ENCODE measurements around the gene GRIK4.

- no peak for TF ChIP-seq JUND (IDR thresholded peaks at IDR 0.05)
- TF ChIP-seq, protein P1, sequence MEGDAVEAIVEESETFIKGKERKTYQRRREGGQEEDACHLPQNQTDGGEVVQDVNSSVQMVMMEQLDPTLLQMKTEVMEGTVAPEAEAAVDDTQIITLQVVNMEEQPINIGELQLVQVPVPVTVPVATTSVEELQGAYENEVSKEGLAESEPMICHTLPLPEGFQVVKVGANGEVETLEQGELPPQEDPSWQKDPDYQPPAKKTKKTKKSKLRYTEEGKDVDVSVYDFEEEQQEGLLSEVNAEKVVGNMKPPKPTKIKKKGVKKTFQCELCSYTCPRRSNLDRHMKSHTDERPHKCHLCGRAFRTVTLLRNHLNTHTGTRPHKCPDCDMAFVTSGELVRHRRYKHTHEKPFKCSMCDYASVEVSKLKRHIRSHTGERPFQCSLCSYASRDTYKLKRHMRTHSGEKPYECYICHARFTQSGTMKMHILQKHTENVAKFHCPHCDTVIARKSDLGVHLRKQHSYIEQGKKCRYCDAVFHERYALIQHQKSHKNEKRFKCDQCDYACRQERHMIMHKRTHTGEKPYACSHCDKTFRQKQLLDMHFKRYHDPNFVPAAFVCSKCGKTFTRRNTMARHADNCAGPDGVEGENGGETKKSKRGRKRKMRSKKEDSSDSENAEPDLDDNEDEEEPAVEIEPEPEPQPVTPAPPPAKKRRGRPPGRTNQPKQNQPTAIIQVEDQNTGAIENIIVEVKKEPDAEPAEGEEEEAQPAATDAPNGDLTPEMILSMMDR (IDR thresholded peaks at IDR 0.05; ENCODE audit: low read depth, low read length, missing input control), result no peak
- no peak for TF ChIP-seq RAD21 (IDR thresholded peaks at IDR 0.05)
- TF ChIP-seq HNF4A (conservative IDR thresholded peaks at IDR 0.05), result no peak
- no peak for TF ChIP-seq TAF1 (conservative IDR thresholded peaks at IDR 0.05)
- TF ChIP-seq YY1 (IDR thresholded peaks at IDR 0.05), result no peak
- no peak for TF ChIP-seq GABPA (IDR thresholded peaks at IDR 0.05 in 1 of 2, conservative IDR thresholded peaks at IDR 0.05 in 1 of 2)
- TF ChIP-seq, protein P2, sequence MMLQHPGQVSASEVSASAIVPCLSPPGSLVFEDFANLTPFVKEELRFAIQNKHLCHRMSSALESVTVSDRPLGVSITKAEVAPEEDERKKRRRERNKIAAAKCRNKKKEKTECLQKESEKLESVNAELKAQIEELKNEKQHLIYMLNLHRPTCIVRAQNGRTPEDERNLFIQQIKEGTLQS (IDR thresholded peaks at IDR 0.05), result no peak
- TF ChIP-seq SP1 (IDR thresholded peaks at IDR 0.05), result no peak
- TF ChIP-seq EGR1 (IDR thresholded peaks at IDR 0.05; ENCODE audit: low read depth in 2 of 2), result no peak
- no peak for TF ChIP-seq MAX (IDR thresholded peaks at IDR 0.05)
- TF ChIP-seq, protein P3, sequence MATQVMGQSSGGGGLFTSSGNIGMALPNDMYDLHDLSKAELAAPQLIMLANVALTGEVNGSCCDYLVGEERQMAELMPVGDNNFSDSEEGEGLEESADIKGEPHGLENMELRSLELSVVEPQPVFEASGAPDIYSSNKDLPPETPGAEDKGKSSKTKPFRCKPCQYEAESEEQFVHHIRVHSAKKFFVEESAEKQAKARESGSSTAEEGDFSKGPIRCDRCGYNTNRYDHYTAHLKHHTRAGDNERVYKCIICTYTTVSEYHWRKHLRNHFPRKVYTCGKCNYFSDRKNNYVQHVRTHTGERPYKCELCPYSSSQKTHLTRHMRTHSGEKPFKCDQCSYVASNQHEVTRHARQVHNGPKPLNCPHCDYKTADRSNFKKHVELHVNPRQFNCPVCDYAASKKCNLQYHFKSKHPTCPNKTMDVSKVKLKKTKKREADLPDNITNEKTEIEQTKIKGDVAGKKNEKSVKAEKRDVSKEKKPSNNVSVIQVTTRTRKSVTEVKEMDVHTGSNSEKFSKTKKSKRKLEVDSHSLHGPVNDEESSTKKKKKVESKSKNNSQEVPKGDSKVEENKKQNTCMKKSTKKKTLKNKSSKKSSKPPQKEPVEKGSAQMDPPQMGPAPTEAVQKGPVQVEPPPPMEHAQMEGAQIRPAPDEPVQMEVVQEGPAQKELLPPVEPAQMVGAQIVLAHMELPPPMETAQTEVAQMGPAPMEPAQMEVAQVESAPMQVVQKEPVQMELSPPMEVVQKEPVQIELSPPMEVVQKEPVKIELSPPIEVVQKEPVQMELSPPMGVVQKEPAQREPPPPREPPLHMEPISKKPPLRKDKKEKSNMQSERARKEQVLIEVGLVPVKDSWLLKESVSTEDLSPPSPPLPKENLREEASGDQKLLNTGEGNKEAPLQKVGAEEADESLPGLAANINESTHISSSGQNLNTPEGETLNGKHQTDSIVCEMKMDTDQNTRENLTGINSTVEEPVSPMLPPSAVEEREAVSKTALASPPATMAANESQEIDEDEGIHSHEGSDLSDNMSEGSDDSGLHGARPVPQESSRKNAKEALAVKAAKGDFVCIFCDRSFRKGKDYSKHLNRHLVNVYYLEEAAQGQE (IDR thresholded peaks at IDR 0.05), result no peak
- TF ChIP-seq RXRA (IDR thresholded peaks at IDR 0.05), result no peak
- TF ChIP-seq FOXA1 (IDR thresholded peaks at IDR 0.05), result no peak
These were observed 206.6 kb downstream of the GRIK4 start for GRCh38 chr11:120718171-120718570.

Measured in liver (tissue), 3 donors.